OCI-LY3 (cell line): Measurements from ENCODE around the gene TAS1R2.

Experiments
- H2AFZ ChIP-seq: fragments of 200-600, 300-600 bp; shearing (Covaris generic); 2 replicates; pipeline ENCODE4 v1.6.0; 2014; ENCODE audit warnings: antibody characterized with exemption, low read depth, low read length
- H3K27ac ChIP-seq: fragments of 200-600, 300-600 bp; sonication (generic); 2 replicates; pipeline ENCODE4 v1.5.1; 2014; ENCODE audit warnings: mild to moderate bottlenecking, low read length, moderate library complexity, mixed read lengths
- H3K27me3 ChIP-seq: fragments of 200-600, 300-600 bp; sonication (generic); 2 replicates; pipeline ENCODE4 v1.6.1; 2014; ENCODE audit warnings: low read depth, low read length, mixed read lengths
- H3K36me3 ChIP-seq: fragments of 200-600, 300-600 bp; sonication (generic); replicated peaks from 2 replicates; pipeline ENCODE3; 2014; ENCODE audit warnings: low read depth, low read length, mixed read lengths
- H3K4me1 ChIP-seq: fragments of 300-600, 200-600 bp; sonication (generic); 2 replicates; pipeline ENCODE4 v1.6.1; 2014; ENCODE audit warnings: low read length, mixed read lengths
- H3K4me2 ChIP-seq: fragments of 200-600, 300-600 bp; sonication (generic); 2 replicates; pipeline ENCODE4 v1.6.1; 2014; ENCODE audit warnings: low read length, mixed read lengths
- H3K4me3 ChIP-seq: fragments of 300-600, 200-600 bp; sonication (generic); 2 replicates; pipeline ENCODE4 v1.5.1; 2014; ENCODE audit warnings: antibody characterized with exemption, mild to moderate bottlenecking, low read length, moderate library complexity
- H3K79me2 ChIP-seq: fragments of 300-600, 200-600 bp; shearing (Covaris generic); 2 replicates; pipeline ENCODE4 v1.6.1; 2014; ENCODE audit warnings: mild to moderate bottlenecking, low read length, mixed read lengths
- H3K9ac ChIP-seq: fragments of 300-600, 200-600 bp; shearing (Covaris generic); 2 replicates; pipeline ENCODE4 v1.6.0; 2014; ENCODE audit warnings: mild to moderate bottlenecking, low read length, moderate library complexity
- H3K9me3 ChIP-seq: fragments of 200-600, 300-600 bp; shearing (Covaris generic); 2 replicates; pipeline ENCODE4 v1.6.1; 2014; ENCODE audit warnings: low read length, mixed read lengths; ENCODE audit not compliant: insufficient read depth
- H4K20me1 ChIP-seq: fragments of 200-600, 300-600 bp; sonication (generic); 2 replicates; pipeline ENCODE4 v1.6.1; 2016; ENCODE audit warnings: low read length, mixed read lengths; ENCODE audit not compliant: insufficient read depth
- EZH2phosphoT487 ChIP-seq: fragments of 200-600 bp; shearing (Covaris generic); IDR thresholded peaks from 2 replicates; pipeline ENCODE4 v1.6.1; 2018; ENCODE audit warnings: antibody characterized with exemption, mixed run types, low read depth
- TF ChIP-seq, protein P1 (sequence below): fragments of 200-600, 300-600 bp; sonication (generic); IDR thresholded peaks from 2 replicates; pipeline ENCODE4 v1.5.1; 2014; ENCODE audit warnings: antibody characterized with exemption, low read length, low read depth

Gene TAS1R2

GRCh38 chr1:18891426-18891780 lies 31.9 kb upstream of the TAS1R2 start:
- Histone ChIP-seq H3K9ac (no peak overlapping the region), H3K36me3 (no peaks in the 10 kb centered on the region), H3K9me3 (no peaks in the 10 kb centered on the region), H3K27me3 (no peaks in the 10 kb centered on the region), H3K4me1 (no peaks in the 10 kb centered on the region), H3K27ac (no peak overlapping the region), H3K4me3 (no peak overlapping the region), H2AFZ (no peak overlapping the region), H4K20me1 (no peaks in the 10 kb centered on the region), H3K79me2 (no peaks in the 10 kb centered on the region), H3K4me2 (no peak overlapping the region)
- TF ChIP-seq, protein P1, sequence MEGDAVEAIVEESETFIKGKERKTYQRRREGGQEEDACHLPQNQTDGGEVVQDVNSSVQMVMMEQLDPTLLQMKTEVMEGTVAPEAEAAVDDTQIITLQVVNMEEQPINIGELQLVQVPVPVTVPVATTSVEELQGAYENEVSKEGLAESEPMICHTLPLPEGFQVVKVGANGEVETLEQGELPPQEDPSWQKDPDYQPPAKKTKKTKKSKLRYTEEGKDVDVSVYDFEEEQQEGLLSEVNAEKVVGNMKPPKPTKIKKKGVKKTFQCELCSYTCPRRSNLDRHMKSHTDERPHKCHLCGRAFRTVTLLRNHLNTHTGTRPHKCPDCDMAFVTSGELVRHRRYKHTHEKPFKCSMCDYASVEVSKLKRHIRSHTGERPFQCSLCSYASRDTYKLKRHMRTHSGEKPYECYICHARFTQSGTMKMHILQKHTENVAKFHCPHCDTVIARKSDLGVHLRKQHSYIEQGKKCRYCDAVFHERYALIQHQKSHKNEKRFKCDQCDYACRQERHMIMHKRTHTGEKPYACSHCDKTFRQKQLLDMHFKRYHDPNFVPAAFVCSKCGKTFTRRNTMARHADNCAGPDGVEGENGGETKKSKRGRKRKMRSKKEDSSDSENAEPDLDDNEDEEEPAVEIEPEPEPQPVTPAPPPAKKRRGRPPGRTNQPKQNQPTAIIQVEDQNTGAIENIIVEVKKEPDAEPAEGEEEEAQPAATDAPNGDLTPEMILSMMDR, result no peak

- no peak overlapping the region for H3K4me2 ChIP-seq
- H3K79me2 ChIP-seq, result no peaks in the 10 kb centered on the region
- H3K27me3 ChIP-seq, result no peaks in the 10 kb centered on the region
- H4K20me1 ChIP-seq, result no peaks in the 10 kb centered on the region
- H3K9ac ChIP-seq, result no peak overlapping the region
- H3K9me3 ChIP-seq, result no peaks in the 10 kb centered on the region
- H2AFZ ChIP-seq, result no peak overlapping the region
- no peaks in the 10 kb centered on the region for H3K4me1 ChIP-seq
- TF ChIP-seq, protein P1, result no peak
- no peak for TF ChIP-seq EZH2phosphoT487
- H3K4me3 ChIP-seq, result no peak overlapping the region
- H3K36me3 ChIP-seq, result no peaks in the 10 kb centered on the region
- no peak overlapping the region for H3K27ac ChIP-seq
Observed at GRCh38 chr1:18890706-18891425, 31.4 kb upstream of the TAS1R2 start.

GRCh38 chr1:18886003-18886335 lies 26.5 kb upstream of the TAS1R2 start:
- H3K27ac ChIP-seq, result no peak overlapping the region
- H3K9me3 ChIP-seq, result no peaks in the 10 kb centered on the region
- H3K4me3 ChIP-seq, result no peak overlapping the region
- TF ChIP-seq, protein P1, result no peak
- no peaks in the 10 kb centered on the region for H3K4me1 ChIP-seq
- no peak overlapping the region for H2AFZ ChIP-seq
- H3K9ac ChIP-seq, result no peak overlapping the region
- H3K27me3 ChIP-seq, result no peaks in the 10 kb centered on the region
- no peaks in the 10 kb centered on the region for H4K20me1 ChIP-seq
- no peak overlapping the region for H3K4me2 ChIP-seq
- no peaks in the 10 kb centered on the region for H3K79me2 ChIP-seq
- H3K36me3 ChIP-seq, result no peaks in the 10 kb centered on the region

DNA sequence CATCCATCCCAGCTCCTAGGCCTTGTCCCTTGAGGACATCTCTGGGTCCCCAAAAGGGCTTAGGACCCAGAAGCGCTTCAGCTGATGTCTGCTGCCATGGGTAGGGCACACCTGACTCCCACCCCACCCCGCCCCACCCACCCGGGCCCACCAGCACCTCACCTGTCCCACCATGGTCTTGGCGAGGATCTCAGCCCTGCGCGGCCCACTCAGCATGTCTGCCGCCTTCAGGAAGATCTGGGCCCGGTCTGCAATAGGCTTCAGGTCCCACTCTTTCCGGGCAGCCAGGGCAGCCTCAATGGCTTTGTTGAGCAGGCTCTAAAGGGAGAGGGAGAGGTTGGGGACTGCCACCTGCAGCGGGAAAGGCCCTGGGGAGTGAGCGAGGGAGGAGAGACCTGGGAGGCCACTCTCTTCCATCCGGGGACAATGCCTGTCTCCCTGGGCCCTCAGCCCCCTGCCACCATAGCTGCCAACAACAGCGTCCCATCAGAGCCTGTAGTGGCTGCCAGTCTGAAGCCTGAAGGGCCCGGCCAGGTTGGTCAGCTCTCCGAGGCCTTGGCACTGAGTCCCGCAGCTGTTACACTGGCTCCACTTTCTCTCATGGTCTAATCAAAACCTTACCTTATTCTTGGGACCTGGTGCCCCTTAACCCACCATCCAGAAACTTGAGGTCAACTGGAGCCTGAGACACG lies 26.0 kb upstream of the TAS1R2 start:
- Histone ChIP-seq H3K79me2 (no peaks in the 10 kb centered on the region), H4K20me1 (no peaks in the 10 kb centered on the region), H3K4me3 (no peak overlapping the region), H3K9me3 (no peaks in the 10 kb centered on the region), H3K4me1 (no peaks in the 10 kb centered on the region), H3K27ac (no peak overlapping the region), H3K36me3 (no peaks in the 10 kb centered on the region), H3K4me2 (no peak overlapping the region), H3K27me3 (no peaks in the 10 kb centered on the region), H3K9ac (no peak overlapping the region), H2AFZ (no peak overlapping the region)
- TF ChIP-seq EZH2phosphoT487, result no peak
- TF ChIP-seq, protein P1, result no peak
